Measurements from ENCODE around the gene CACNA1S. TPM values are rescaled to one million over a fixed set of nuclear protein-coding genes. Genes with fewer than 3 reads are reported as not detected.

Gene CACNA1S
- total RNA-seq, 1 donor from 2014 or later, result not detected

- ATAC-seq (ENCODE audit: low read depth) (no peak), DNase-seq (no peak)
- ChIA-PET POLR2A (interaction anchor here (4.0 kb wide), 1 partner anchor 352 kb away, joined by 19 read pairs; the partner anchor contains the start of gene DDX59), CTCF (interaction anchor here (2.4 to 9.7 kb wide), 3 partner anchors 21 to 50 kb away, joined by 9 to 53 read pairs (median 22); no protein-coding TSS in a partner anchor)
- peak overlapping the region; percentile 97 for H3K27ac Mint-ChIP-seq
- H3K9me3 Mint-ChIP-seq, result no peaks in the 10 kb centered on the region
- peak overlapping the region; percentile 89 for H3K4me3 Mint-ChIP-seq
- no peaks in the 10 kb centered on the region for H3K27me3 Mint-ChIP-seq
- peaks cover 89% of the 10 kb centered on the region for H3K4me1 Mint-ChIP-seq
- peaks cover 6% of the 10 kb centered on the region for H3K36me3 Mint-ChIP-seq (ENCODE audit: low read depth)
- TF ChIP-seq CTCF (IDR thresholded peaks at IDR 0.05), result no peak
- intact Hi-C loops (cut with micrococcal nuclease), result loop anchor here (2.0 to 10.0 kb wide), 6 partner anchors 133 to 1620 kb away; partner anchors contain the start of gene CSRP1
Observed at GRCh38 chr1:201021630-201022492, 90.4 kb downstream of the CACNA1S start.

GRCh38 chr1:201020721-201021629 is 91.3 kb downstream of the CACNA1S start:
- TF ChIP-seq CTCF (IDR thresholded peaks at IDR 0.05), result no peak
- Mint-ChIP-seq H3K4me3 (peak overlapping the region; percentile 89), H3K4me1 (peaks cover 89% of the 10 kb centered on the region), H3K36me3 (ENCODE audit: low read depth) (peaks cover 6% of the 10 kb centered on the region), H3K27me3 (no peaks in the 10 kb centered on the region), H3K27ac (peak overlapping the region; percentile 97), H3K9me3 (no peaks in the 10 kb centered on the region)
- ChIA-PET CTCF (interaction anchor here (1.1 to 9.7 kb wide), 4 partner anchors 22 to 461 kb away, joined by 3 to 53 read pairs (median 16); no protein-coding TSS in a partner anchor), POLR2A (interaction anchor here (0.6 to 4.0 kb wide), 8 partner anchors 13 to 1227 kb away, joined by 3 to 19 read pairs (median 5); partner anchors contain the start of genes DDX59 and TMEM9)
- intact Hi-C loops (cut with micrococcal nuclease), result loop anchor here (2.0 to 10.0 kb wide), 6 partner anchors 132 to 1621 kb away; partner anchors contain the start of gene CSRP1
- DNase-seq, result no peak
- no peak for ATAC-seq (ENCODE audit: low read depth)

- intact Hi-C loops (cut with micrococcal nuclease), result loop anchor here (2.0 to 10.0 kb wide), 6 partner anchors 131 to 1622 kb away; partner anchors contain the start of gene CSRP1
- DNase-seq (no peak), ATAC-seq (ENCODE audit: low read depth) (no peak)
- H3K27me3 Mint-ChIP-seq, result no peaks in the 10 kb centered on the region
- peaks cover 10% of the 10 kb centered on the region for H3K36me3 Mint-ChIP-seq (ENCODE audit: low read depth)
- no peaks in the 10 kb centered on the region for H3K9me3 Mint-ChIP-seq
- H3K27ac Mint-ChIP-seq, result peak overlapping the region; percentile 97
- no peak for TF ChIP-seq CTCF (IDR thresholded peaks at IDR 0.05)
- POLR2A ChIA-PET, result interaction anchor here (0.7 to 4.0 kb wide), 7 partner anchors 12 to 866 kb away, joined by 3 to 19 read pairs (median 4); partner anchors contain the start of genes DDX59 and TMEM9
- H3K4me3 Mint-ChIP-seq, result peak overlapping the region; percentile 47
- CTCF ChIA-PET, result interaction anchor here (1.1 to 9.7 kb wide), 4 partner anchors 23 to 462 kb away, joined by 3 to 53 read pairs (median 16); no protein-coding TSS in a partner anchor
- peaks cover 88% of the 10 kb centered on the region for H3K4me1 Mint-ChIP-seq
Observed at GRCh38 chr1:201020040-201020591, 92.1 kb downstream of the CACNA1S start.

GRCh38 chr1:201019321-201019977 is 92.8 kb downstream of the CACNA1S start:
- Mint-ChIP-seq H3K36me3 (ENCODE audit: low read depth) (peaks cover 10% of the 10 kb centered on the region), H3K27me3 (no peaks in the 10 kb centered on the region), H3K27ac (peak overlapping the region; percentile 97), H3K4me1 (peaks cover 88% of the 10 kb centered on the region), H3K9me3 (no peaks in the 10 kb centered on the region), H3K4me3 (peak overlapping the region; percentile 73)
- ATAC-seq (ENCODE audit: low read depth) (peak; percentile 63), DNase-seq (peak; percentile 68)
- intact Hi-C loops (cut with micrococcal nuclease), result loop anchor here (1.0 kb wide), 1 partner anchor 135 kb away; the partner anchor contains the start of gene TMEM9
- TF ChIP-seq CTCF (IDR thresholded peaks at IDR 0.05), result no peak
- POLR2A ChIA-PET, result interaction anchor here (0.8 to 4.0 kb wide), 5 partner anchors 12 to 865 kb away, joined by 3 to 19 read pairs (median 3); partner anchors contain the start of genes DDX59 and TMEM9
- CTCF ChIA-PET, result interaction anchor here (0.9 to 9.7 kb wide), 4 partner anchors 23 to 47 kb away, joined by 3 to 53 read pairs (median 16); no protein-coding TSS in a partner anchor
